ACC112 (cell line): ENCODE data around the gene PCSK1N.

Source experiments
- H2AFZ ChIP-seq: fragments of 200-600 bp; sonication (generic); one replicate; pipeline ENCODE4 v1.6.0; 2017; ENCODE audit warnings: antibody characterized with exemption, low read length; ENCODE audit not compliant: unreplicated experiment
- H3K27ac ChIP-seq: fragments of 200-600 bp; sonication (generic); 2 replicates; pipeline ENCODE4 v1.5.1; 2014; ENCODE audit warnings: low read depth, mild to moderate bottlenecking, antibody characterized with exemption, low read length, moderate library complexity
- H3K27me3 ChIP-seq: fragments of 200-600 bp; sonication (generic); 2 replicates; pipeline ENCODE4 v1.6.1; 2014; ENCODE audit warnings: mild to moderate bottlenecking, antibody characterized with exemption, low read length, moderate library complexity, mixed read lengths; ENCODE audit not compliant: insufficient read depth
- H3K36me3 ChIP-seq: fragments of 200-600 bp; sonication (generic); 2 replicates; pipeline ENCODE4 v1.6.1; 2016; ENCODE audit warnings: mild to moderate bottlenecking, antibody characterized with exemption, low read length, moderate library complexity, mixed read lengths; ENCODE audit not compliant: insufficient read depth
- H3K4me1 ChIP-seq: fragments of 200-600 bp; sonication (generic); one replicate; pipeline ENCODE4 v1.6.1; 2016; ENCODE audit warnings: low read length, mixed read lengths; ENCODE audit not compliant: insufficient read depth, unreplicated experiment, control insufficient read depth
- H3K4me3 ChIP-seq: fragments of 200-600 bp; sonication (generic); 2 replicates; pipeline ENCODE4 v1.5.1; 2014; ENCODE audit warnings: mild to moderate bottlenecking, low read depth, low read length
- H3K79me2 ChIP-seq: fragments of 200-600 bp; sonication (generic); one replicate; pipeline ENCODE4 v1.6.0; 2016; ENCODE audit warnings: low read length; ENCODE audit not compliant: control insufficient read depth, unreplicated experiment, insufficient read depth

PCSK1N gene

DNA sequence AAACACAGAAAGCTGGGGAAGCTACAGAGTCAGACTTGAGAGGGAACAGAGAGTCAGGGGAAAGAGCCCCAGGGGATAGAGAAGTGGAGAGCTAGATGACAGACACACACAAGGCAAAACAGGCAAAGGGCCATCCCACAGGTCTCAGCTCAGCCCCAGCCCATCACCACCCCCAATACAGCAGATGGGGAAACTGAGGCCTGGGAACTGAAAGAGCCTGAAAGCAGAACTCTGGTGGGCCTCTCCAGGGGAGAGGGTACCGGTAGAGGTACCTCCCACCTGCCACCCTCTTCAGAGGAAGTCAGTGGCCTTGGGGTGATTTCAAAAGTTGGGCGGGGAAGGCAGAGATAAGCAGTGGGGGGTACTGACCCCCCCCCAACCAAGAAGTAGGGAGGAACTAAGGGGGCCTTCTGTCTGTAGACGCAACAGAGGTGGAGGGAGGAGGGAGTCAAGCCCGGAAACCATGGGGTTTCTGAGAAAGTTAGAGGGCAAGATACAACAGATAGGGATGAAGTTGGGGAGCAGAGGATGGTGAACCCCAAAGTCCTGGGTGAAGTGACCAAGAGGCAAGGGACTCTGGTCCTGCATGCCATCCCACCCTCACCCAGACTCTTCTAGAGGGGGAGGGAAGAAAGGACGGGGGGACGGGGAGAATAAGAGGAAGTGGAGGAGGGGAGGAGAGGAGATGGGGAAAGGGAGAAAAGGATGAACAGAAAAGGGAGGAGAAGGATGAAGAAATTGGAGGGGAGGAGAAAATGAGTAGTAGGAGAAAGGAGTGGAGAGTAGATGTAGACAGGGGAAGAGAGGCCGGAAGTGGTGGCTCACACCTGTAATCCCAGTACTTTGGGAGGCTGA is 45.8 kb downstream of the PCSK1N start:
- no peaks in the 10 kb centered on the region for H3K79me2 ChIP-seq

DNA sequence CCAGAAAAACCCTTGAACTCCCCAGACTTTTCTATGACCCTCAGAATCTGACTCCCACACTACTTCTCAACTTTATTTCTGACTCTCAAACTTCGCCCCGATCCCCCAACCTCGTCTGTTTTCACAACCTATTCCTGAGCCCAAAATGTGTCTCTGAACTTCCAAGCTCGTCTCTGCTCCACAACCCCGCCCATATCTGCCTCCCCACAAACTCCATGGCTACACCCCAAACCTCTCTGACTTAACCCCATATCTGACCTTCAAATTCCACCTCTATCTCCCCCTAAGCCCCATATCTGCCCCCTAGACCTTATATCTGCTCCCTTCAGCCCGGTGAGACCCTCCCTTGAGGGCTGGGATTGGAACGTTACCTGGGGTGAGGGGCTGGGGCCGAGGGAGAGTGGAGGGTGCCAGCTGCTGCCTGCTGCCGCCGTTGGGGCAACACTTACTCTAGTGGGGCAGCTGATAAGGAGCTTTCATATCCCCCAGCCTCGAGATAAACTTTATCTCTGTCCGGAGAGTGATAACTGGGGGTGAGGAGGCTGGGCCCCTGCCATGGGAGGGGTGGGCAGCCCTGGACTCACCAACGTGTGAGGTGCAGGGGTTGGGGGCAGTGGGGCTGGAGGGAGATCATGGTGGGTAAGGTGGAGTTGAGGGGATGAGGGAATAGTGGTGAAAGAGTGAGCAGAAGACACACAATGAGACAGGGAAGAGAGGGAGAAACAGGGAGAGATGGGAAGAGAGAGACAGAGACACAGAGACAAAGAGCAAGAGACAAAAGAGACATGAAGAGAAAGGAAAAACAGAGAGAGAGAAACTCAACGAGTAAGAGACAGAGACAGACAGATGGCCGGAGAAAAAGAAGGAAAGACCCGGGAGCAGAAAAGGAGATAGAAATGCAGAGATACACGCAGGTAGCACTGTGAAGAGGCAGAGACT is 47.6 kb downstream of the PCSK1N start:
- H3K79me2 ChIP-seq, result no peaks in the 10 kb centered on the region
- no peaks in the 10 kb centered on the region for H3K36me3 ChIP-seq
- H3K27me3 ChIP-seq, result peaks cover 10% of the 10 kb centered on the region; the same call in 1 of the 2 replicates
- H3K4me1 ChIP-seq, result no peaks in the 10 kb centered on the region
- no peak overlapping the region for H3K4me3 ChIP-seq
- H3K27ac ChIP-seq, result no peak overlapping the region
- no peak overlapping the region for H2AFZ ChIP-seq

More for the DNA sequence above, 45.8 kb downstream of the PCSK1N start:
- Histone ChIP-seq H3K36me3 (no peaks in the 10 kb centered on the region), H3K27ac (no peak overlapping the region), H2AFZ (no peak overlapping the region), H3K4me3 (no peak overlapping the region), H3K27me3 (peaks cover 10% of the 10 kb centered on the region; the same call in 1 of the 2 replicates), H3K4me1 (no peaks in the 10 kb centered on the region)

GRCh38 chrX:48786825-48787504 is 48.4 kb downstream of the PCSK1N start:
- Histone ChIP-seq H3K36me3 (no peaks in the 10 kb centered on the region), H3K79me2 (no peaks in the 10 kb centered on the region), H3K27ac (no peak overlapping the region), H2AFZ (no peak overlapping the region), H3K4me3 (no peak overlapping the region), H3K27me3 (peaks cover 10% of the 10 kb centered on the region; the same call in 1 of the 2 replicates), H3K4me1 (no peaks in the 10 kb centered on the region)

DNA sequence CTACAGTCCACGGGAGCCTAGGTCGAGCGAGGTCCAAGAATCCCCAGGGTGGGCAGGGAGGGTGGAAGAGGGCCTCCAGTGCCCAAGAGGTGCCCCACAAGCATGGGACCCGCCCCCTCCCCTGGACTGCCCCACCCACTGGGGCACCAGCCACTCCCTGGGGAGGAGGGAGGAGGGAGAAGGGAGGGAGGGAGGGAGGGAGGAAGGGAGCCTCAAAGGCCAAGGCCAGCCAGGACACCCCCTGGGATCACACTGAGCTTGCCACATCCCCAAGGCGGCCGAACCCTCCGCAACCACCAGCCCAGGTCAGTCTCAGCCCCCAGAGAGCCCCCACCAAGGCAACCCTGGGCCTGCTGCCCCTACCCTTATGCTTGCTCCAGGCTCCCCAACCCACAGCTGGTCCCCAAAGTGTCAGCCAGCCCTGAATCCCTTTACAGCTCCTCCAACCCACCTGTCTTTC is 49.0 kb downstream of the PCSK1N start, which contains the start of gene GATA1:
Gene GATA1 (plus strand): TSS at position 250 of the 460 bp plus-strand sequence. CDS start 4,520 bp downstream, outside the sequence.
- no peaks in the 10 kb centered on the region for H3K4me1 ChIP-seq
- H3K4me3 ChIP-seq, result no peak within 1 kb of the TSS
- no peak within 1 kb of the TSS for H3K27ac ChIP-seq
- H3K36me3 ChIP-seq, result no peaks in the 10 kb centered on the region
- no peak within 1 kb of the TSS for H2AFZ ChIP-seq
- no peaks in the 10 kb centered on the region for H3K79me2 ChIP-seq
- H3K27me3 ChIP-seq, result peaks cover 10% of the 10 kb centered on the region; the same call in 1 of the 2 replicates

DNA sequence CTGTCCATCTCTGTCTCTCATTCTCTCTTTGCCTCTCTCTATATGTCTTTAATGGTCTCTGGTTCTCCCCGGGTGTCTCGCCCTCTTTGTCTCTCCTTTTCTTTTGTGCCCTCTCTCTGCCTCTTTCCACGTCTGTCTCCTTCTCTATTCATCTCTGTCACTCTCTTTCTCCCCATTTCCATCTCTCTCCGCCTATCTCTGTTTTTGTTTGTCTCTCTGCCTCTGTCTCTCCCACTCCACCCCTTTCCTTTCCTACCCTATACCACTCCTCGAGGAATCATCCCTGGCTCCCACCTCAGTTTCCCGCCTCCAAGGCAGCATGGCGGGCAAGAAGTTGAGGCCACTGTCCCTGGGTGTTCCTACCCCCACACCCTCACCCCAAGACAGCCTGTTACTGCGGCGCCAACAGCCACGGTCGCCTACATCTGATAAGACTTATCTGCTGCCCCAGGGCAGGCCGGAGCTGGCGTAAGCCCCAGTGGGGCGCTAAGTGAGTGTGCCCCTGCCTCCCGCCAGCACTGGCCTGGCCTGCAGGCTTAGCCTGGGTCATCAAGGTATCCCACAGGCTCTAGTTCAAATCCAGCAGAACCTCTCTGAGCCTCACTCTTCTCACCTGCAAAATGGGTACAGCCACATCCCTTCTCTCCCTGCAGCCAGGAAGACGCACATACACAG is 49.7 kb downstream of the PCSK1N start:
- Histone ChIP-seq H3K4me1 (no peaks in the 10 kb centered on the region), H3K4me3 (no peak overlapping the region), H3K79me2 (no peaks in the 10 kb centered on the region), H3K27me3 (peaks cover 10% of the 10 kb centered on the region; the same call in 1 of the 2 replicates), H3K27ac (no peak overlapping the region), H2AFZ (no peak overlapping the region), H3K36me3 (no peaks in the 10 kb centered on the region)

DNA sequence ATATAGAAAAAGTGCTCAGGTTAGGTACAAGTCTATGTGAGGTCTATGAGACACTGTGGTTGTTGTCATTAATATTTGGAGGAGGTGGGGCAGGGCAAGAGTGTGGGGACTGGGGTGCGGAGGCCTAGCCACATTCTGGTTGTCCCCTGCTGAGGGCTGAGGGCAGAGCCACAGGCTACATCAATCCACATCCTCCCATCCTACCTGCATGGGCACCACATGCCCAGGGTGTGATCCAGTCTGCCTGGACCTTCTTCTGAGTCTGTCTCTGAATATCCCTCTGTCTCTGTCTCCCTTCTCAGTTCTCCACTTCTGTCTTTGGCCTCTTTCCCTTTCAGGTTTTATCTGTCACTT is 50.2 kb downstream of the PCSK1N start:
- Histone ChIP-seq H3K27me3 (peaks cover 10% of the 10 kb centered on the region; the same call in 1 of the 2 replicates), H3K4me3 (no peak overlapping the region), H3K27ac (no peak overlapping the region), H2AFZ (no peak overlapping the region), H3K4me1 (no peaks in the 10 kb centered on the region), H3K79me2 (no peaks in the 10 kb centered on the region), H3K36me3 (no peaks in the 10 kb centered on the region)

- Histone ChIP-seq H3K4me1 (no peaks in the 10 kb centered on the region), H3K27me3 (peaks cover 10% of the 10 kb centered on the region; the same call in 1 of the 2 replicates), H3K79me2 (no peaks in the 10 kb centered on the region), H3K27ac (no peak overlapping the region), H3K36me3 (no peaks in the 10 kb centered on the region), H2AFZ (no peak overlapping the region), H3K4me3 (no peak overlapping the region)
Observed at GRCh38 chrX:48784726-48785125, 50.7 kb downstream of the PCSK1N start.

- H3K27me3 ChIP-seq, result peaks cover 28% of the 10 kb centered on the region
- no peak overlapping the region for H2AFZ ChIP-seq
- H3K4me1 ChIP-seq, result no peaks in the 10 kb centered on the region
- H3K27ac ChIP-seq, result no peak overlapping the region
- no peaks in the 10 kb centered on the region for H3K36me3 ChIP-seq
- no peak overlapping the region for H3K4me3 ChIP-seq
- no peaks in the 10 kb centered on the region for H3K79me2 ChIP-seq
Observed at GRCh38 chrX:48782795-48783194, 52.6 kb downstream of the PCSK1N start.

- no peak overlapping the region for H3K4me3 ChIP-seq
- no peaks in the 10 kb centered on the region for H3K36me3 ChIP-seq
- no peaks in the 10 kb centered on the region for H3K79me2 ChIP-seq
- H3K4me1 ChIP-seq, result no peaks in the 10 kb centered on the region
- peaks cover 31% of the 10 kb centered on the region; the same call in 1 of the 2 replicates for H3K27me3 ChIP-seq
- H3K27ac ChIP-seq, result no peak overlapping the region
- H2AFZ ChIP-seq, result no peak overlapping the region
Observed at GRCh38 chrX:48782216-48782615, 53.2 kb downstream of the PCSK1N start.
